ENCODE results near the gene UNC5C.

UNC5C gene

GRCh38 chr4:95548738-95549245, at the start of gene UNC5C:
TSS of gene UNC5C (minus strand) at chr4:95548973.
- DNase-seq (ENCODE audit: low read depth) = no peak

- no peak for DNase-seq (ENCODE audit: low read depth)
Observed at GRCh38 chr4:95596676-95597075, 47.9 kb upstream of the UNC5C start.

GRCh38 chr4:95594629-95595028, 45.9 kb upstream of the UNC5C start:
- DNase-seq (ENCODE audit: low read depth) = no peak

GRCh38 chr4:95594013-95594412, 45.2 kb upstream of the UNC5C start:
- no peak for DNase-seq (ENCODE audit: low read depth)

GRCh38 chr4:95591278-95591677, 42.5 kb upstream of the UNC5C start:
- no peak for DNase-seq (ENCODE audit: low read depth)

GRCh38 chr4:95590615-95591014, 41.8 kb upstream of the UNC5C start:
- no peak for DNase-seq (ENCODE audit: low read depth)

GRCh38 chr4:95585016-95585695, 36.4 kb upstream of the UNC5C start:
- no peak for DNase-seq (ENCODE audit: low read depth)

- DNase-seq (ENCODE audit: low read depth) = no peak
Observed at GRCh38 chr4:95580226-95580625, 31.5 kb upstream of the UNC5C start.

GRCh38 chr4:95572304-95572991, 23.7 kb upstream of the UNC5C start:
- DNase-seq (ENCODE audit: low read depth) = no peak

- DNase-seq (ENCODE audit: low read depth) = no peak
Observed at GRCh38 chr4:95571577-95571976, 22.8 kb upstream of the UNC5C start.

GRCh38 chr4:95563638-95564337, 15.0 kb upstream of the UNC5C start:
- DNase-seq (ENCODE audit: low read depth) = no peak

GRCh38 chr4:95560774-95561173, 12.0 kb upstream of the UNC5C start:
- no peak for DNase-seq (ENCODE audit: low read depth)

- no peak for DNase-seq (ENCODE audit: low read depth)
Observed at GRCh38 chr4:95556207-95556859, 7.6 kb upstream of the UNC5C start.

GRCh38 chr4:95552942-95553550, 4.3 kb upstream of the UNC5C start:
- no peak for DNase-seq (ENCODE audit: low read depth)

GRCh38 chr4:95551653-95552052, 2.9 kb upstream of the UNC5C start:
- DNase-seq (ENCODE audit: low read depth) = no peak

- no peak for DNase-seq (ENCODE audit: low read depth)
Observed at GRCh38 chr4:95550115-95550987, 1.6 kb upstream of the UNC5C start.

- DNase-seq (ENCODE audit: low read depth) = no peak
Observed at GRCh38 chr4:95549246-95550114, 707 bp upstream of the UNC5C start.

GRCh38 chr4:95547715-95548471, 880 bp downstream of the UNC5C start:
- no peak for DNase-seq (ENCODE audit: low read depth)
